Transverse colon (tissue), 4 donors: ENCODE data around the gene RERE. TPM values are rescaled to one million over a fixed set of nuclear protein-coding genes. Genes with fewer than 3 reads are reported as not detected.

ENCODE experiments used
- DNase-seq: peaks from one replicate; pipeline ENCODE4 v3.0.0-alpha.2; 2019
- H3K27ac ChIP-seq, 4 donors: fragments of 200-600 bp; sonication (generic); 2 replicates each; pipeline ENCODE4 v1.5.1; 2016 to 2018; ENCODE audit warnings: inconsistent platforms in 4 of 4
- H3K27me3 ChIP-seq: fragments of 200-600 bp; sonication (generic); 2 replicates; pipeline ENCODE4 v1.5.1; 2017; ENCODE audit warnings: inconsistent platforms
- H3K36me3 ChIP-seq, 4 donors: fragments of 200-600 bp; sonication (generic); 2 replicates each; pipeline ENCODE4 v1.5.1; 2017 to 2019; ENCODE audit warnings: inconsistent platforms in 4 of 4
- H3K4me1 ChIP-seq, 4 donors: fragments of 200-600 bp; sonication (generic); 2 replicates each; pipeline ENCODE4 v1.5.1; 2017 to 2020; ENCODE audit warnings: inconsistent platforms in 4 of 4
- H3K4me3 ChIP-seq, 4 donors: fragments of 200-600 bp; sonication (generic); 1 replicate in 1 of 4; 2 replicates in 3 of 4; pipeline versions ENCODE4 v1.5.1 to v1.6.1; 2017 to 2019; ENCODE audit warnings: inconsistent platforms in 4 of 4
- H3K9me3 ChIP-seq, 2 donors: fragments of 200-600 bp; sonication (generic); 2 replicates each; pipeline ENCODE4 v1.5.1; 2017 to 2019; ENCODE audit warnings: inconsistent platforms in 2 of 2
- CTCF ChIP-seq, 5 experiments: fragments of 200-600 bp in 3 of 5; fragments of 450-650 bp in 2 of 5; sonication (generic) in 3 of 5; IDR thresholded peaks; 1 replicate in 2 of 5; 2 replicates in 3 of 5; pipeline ENCODE4 v1.5.1; 2016 to 2017; ENCODE audit warnings: antibody characterized with exemption in 5 of 5, inconsistent platforms in 3 of 5, mild to moderate bottlenecking in 2 of 5, moderate library complexity in 1 of 5
- EP300 ChIP-seq: sonication (generic); formaldehyde crosslinking; IDR thresholded peaks from one replicate; pipeline ENCODE4 v1.6.1; 2017; ENCODE audit warnings: antibody characterized with exemption, low read depth
- POLR2A ChIP-seq: fragments of 450-650 bp; IDR thresholded peaks from one replicate; pipeline ENCODE4 v1.6.1; 2016; ENCODE audit warnings: antibody characterized with exemption, mild to moderate bottlenecking, moderate library complexity
- POLR2AphosphoS5 ChIP-seq, 3 donors: sonication (generic); formaldehyde crosslinking; IDR thresholded peaks; one replicate each; pipeline ENCODE4 v1.6.1; 2016; ENCODE audit warnings: antibody characterized with exemption in 3 of 3
- WGBS, 2 donors: methylation state at CpG; one replicate each; pipeline ENCODE4 v1.1.5; 2018; ENCODE audit warnings: low coverage in 1 of 2; 5-methylcytosine and 5-hydroxymethylcytosine counted together
- in situ Hi-C, 4 donors: fragments of 200-750 bp; cut with MboI; loops; one replicate each; pipeline versions ENCODE4 v1.15.0 to v1.15.1; 2017; ENCODE audit warnings: low sequenced_read_pairs in 3 of 4, low pct_ligation_motif_present in 1 of 4, low pct_unique_long_range_greater_than_20kb in 1 of 4
- intact Hi-C: fragments of 100-400 bp; cut with DNase I; formaldehyde crosslinking; loops from one replicate; pipeline ENCODE4 v1.15.1; 2023; ENCODE audit warnings: low total_unique reads
- total RNA-seq, 4 donors: library from RNA; depleted of rRNA; stranded (reverse); fragments of >200 nt; gene quantifications; one replicate each; pipeline ENCODE4 v1.1.0, GENCODE V29; 2016

RERE gene
- total RNA-seq, 4 donors from 2014 or later: 80.3 to 657 (median 105) TPM

GRCh38 chr1:8427986-8428385, 389.5 kb downstream of the RERE start:
- Histone ChIP-seq H3K4me1 (peaks cover 16 to 47% (median 20%) of the 10 kb centered on the region in 4 donors), H3K27ac (peak overlapping the region; percentile 28 to 71 (median 59)), H3K27me3 (no peaks in the 10 kb centered on the region), H3K4me3 (no peak overlapping the region), H3K9me3 (no peaks in the 10 kb centered on the region), H3K36me3 (no peaks in the 10 kb centered on the region)
- in situ Hi-C loops (no loop called here), intact Hi-C loops (loop anchor here (10.0 kb wide), 1 partner anchor 297 kb away; no protein-coding TSS in a partner anchor)
- no peak for DNase-seq
- 66 to 67% methylated on average over 1 to 5 of the region's 5 CpGs for WGBS, 2 donors
- TF ChIP-seq POLR2A (no peak), POLR2AphosphoS5 (IDR thresholded peaks at IDR 0.05) (peak in 1 of 3 donors; percentile 14)

- TF ChIP-seq POLR2AphosphoS5 (IDR thresholded peaks at IDR 0.05): no peak
- TF ChIP-seq EP300: no peak
- no peak for TF ChIP-seq CTCF (IDR thresholded peaks at IDR 0.05)
- no peak for TF ChIP-seq POLR2A
These were observed 389.9 kb downstream of the RERE start for GRCh38 chr1:8427493-8427892.

DNA sequence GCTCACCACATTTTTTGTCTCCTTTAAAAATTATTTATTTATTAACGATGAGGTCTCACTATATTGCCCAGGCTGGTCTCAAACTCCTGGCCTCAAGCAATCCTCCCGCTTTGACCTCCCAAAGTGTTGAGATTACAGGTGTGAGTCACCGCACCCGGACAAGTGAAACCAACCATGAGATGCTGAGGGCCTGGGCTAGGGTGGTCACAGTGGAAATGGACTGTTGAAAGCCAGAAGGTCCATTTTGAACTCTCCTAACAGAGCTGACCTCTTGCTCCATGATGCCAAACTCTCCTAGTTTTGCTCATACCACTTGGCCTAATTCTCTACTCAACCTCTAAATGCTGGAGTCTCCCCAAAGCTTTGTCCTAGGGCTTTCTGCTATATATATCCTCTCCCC, 390.4 kb downstream of the RERE start:
- peaks cover 16 to 48% (median 21%) of the 10 kb centered on the region in 4 donors for H3K4me1 ChIP-seq

More at GRCh38 chr1:8427493-8427892, 389.9 kb downstream of the RERE start:
- DNase-seq: no peak
- intact Hi-C loops (loop anchor here (10.0 kb wide), 1 partner anchor 297 kb away; no protein-coding TSS in a partner anchor), in situ Hi-C loops (no loop called here)
- H3K36me3 ChIP-seq: no peaks in the 10 kb centered on the region
- no peaks in the 10 kb centered on the region for H3K27me3 ChIP-seq
- H3K27ac ChIP-seq: peak overlapping the region; percentile 28 to 71 (median 59)
- no peak overlapping the region for H3K4me3 ChIP-seq
- WGBS, 2 donors: 62 to 74% methylated on average over 5 of the region's 5 CpGs
- no peaks in the 10 kb centered on the region for H3K9me3 ChIP-seq
- peaks cover 16 to 47% (median 20%) of the 10 kb centered on the region in 4 donors for H3K4me1 ChIP-seq

DNA sequence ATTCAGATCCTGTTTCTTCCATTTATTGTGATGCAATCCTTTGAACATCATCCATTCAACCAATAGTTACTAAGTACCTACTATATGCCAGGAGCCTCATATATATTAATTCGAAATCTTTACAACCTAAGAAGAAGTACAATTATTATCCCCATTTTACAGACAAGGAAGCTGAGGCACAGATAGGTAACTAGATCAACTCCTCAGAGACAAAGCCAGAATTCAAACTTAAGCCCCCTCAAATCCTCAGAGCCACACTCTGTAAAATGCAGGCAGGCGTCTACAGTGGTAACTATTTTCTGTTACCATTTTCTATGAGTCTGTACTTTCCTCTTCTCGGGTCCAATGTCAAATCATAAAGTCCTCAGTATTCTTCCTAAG, 391.7 kb downstream of the RERE start:
- intact Hi-C loops (loop anchor here (10.0 kb wide), 1 partner anchor 299 kb away; no protein-coding TSS in a partner anchor), in situ Hi-C loops (no loop called here)
- Histone ChIP-seq H3K4me3 (no peak overlapping the region), H3K27me3 (no peaks in the 10 kb centered on the region), H3K36me3 (no peaks in the 10 kb centered on the region), H3K9me3 (no peaks in the 10 kb centered on the region), H3K4me1 (peaks cover 16 to 57% (median 26%) of the 10 kb centered on the region in 4 donors), H3K27ac (peak overlapping the region in 2 of 4 donors; percentile 98 to 99)
- DNase-seq: no peak
- no peak for TF ChIP-seq POLR2AphosphoS5 (IDR thresholded peaks at IDR 0.05)
- no peak for TF ChIP-seq CTCF (IDR thresholded peaks at IDR 0.05)
- 95 to 96% methylated on average over 2 to 3 of the region's 3 CpGs for WGBS, 2 donors

More for the DNA sequence above, 390.4 kb downstream of the RERE start:
- no peaks in the 10 kb centered on the region for H3K9me3 ChIP-seq
- peak overlapping the region; percentile 28 to 71 (median 61) for H3K27ac ChIP-seq
- no peaks in the 10 kb centered on the region for H3K27me3 ChIP-seq
- intact Hi-C loops (loop anchor here (10.0 kb wide), 1 partner anchor 298 kb away; no protein-coding TSS in a partner anchor), in situ Hi-C loops (no loop called here)
- no peak overlapping the region for H3K4me3 ChIP-seq
- no peak for DNase-seq
- no peaks in the 10 kb centered on the region for H3K36me3 ChIP-seq
- WGBS, 2 donors: 85% methylated on average over 4 of the region's 4 CpGs; no CpG with 5 or more reads in 1 of the 2 donors
- TF ChIP-seq CTCF (IDR thresholded peaks at IDR 0.05) (no peak), EP300 (no peak), POLR2A (no peak), POLR2AphosphoS5 (IDR thresholded peaks at IDR 0.05) (no peak)
